Peyer's patch (tissue), 4 donors: ENCODE data around the gene SERPINB11. TPM values are rescaled to one million over a fixed set of nuclear protein-coding genes. Genes with fewer than 3 reads are reported as not detected.

ENCODE experiments used
- DNase-seq, 3 donors: peaks; one replicate each; pipeline ENCODE4 v3.0.0-alpha.2; 2017 to 2019
- H3K27ac ChIP-seq, 4 donors: fragments of 200-600 bp; sonication (generic); one replicate each; pipeline ENCODE4 v1.5.1; 2016 to 2019
- H3K27me3 ChIP-seq, 2 donors: fragments of 200-600 bp; sonication (generic); one replicate each; pipeline ENCODE4 v1.5.1; 2019
- H3K36me3 ChIP-seq, 3 donors: fragments of 200-600 bp; sonication (generic); one replicate each; pipeline ENCODE4 v1.5.1; 2016 to 2019
- H3K4me1 ChIP-seq, 4 donors: fragments of 200-600 bp; sonication (generic); one replicate each; pipeline ENCODE4 v1.5.1; 2016 to 2019
- H3K4me3 ChIP-seq, 4 donors: fragments of 200-600 bp; sonication (generic); 1 replicate in 3 of 4; 2 replicates in 1 of 4; pipeline ENCODE4 v1.5.1; 2016 to 2019; ENCODE audit warnings: mild to moderate bottlenecking in 1 of 4
- H3K9me3 ChIP-seq, 4 donors: fragments of 200-600 bp; sonication (generic); one replicate each; pipeline ENCODE4 v1.5.1; 2016 to 2019; ENCODE audit warnings: mild to moderate bottlenecking in 1 of 4
- POLR2A ChIP-seq, 2 donors: fragments of 450-650 bp; IDR thresholded peaks; one replicate each; pipeline ENCODE4 v1.5.1; 2017; ENCODE audit warnings: antibody characterized with exemption in 2 of 2, mild to moderate bottlenecking in 2 of 2, moderate library complexity in 2 of 2
- total RNA-seq, 4 donors: library from RNA; depleted of rRNA; stranded (reverse); fragments of >200 nt; gene quantifications; one replicate each; pipeline ENCODE4 v1.1.0, GENCODE V29; 2016
- TF ChIP-seq, protein P1 (sequence below), 6 experiments: fragments of 450-650 bp in 4 of 6; fragments of 200-600 bp in 2 of 6; sonication (generic) in 1 of 6; IDR thresholded peaks; one replicate each; pipeline ENCODE4 v1.5.1; 2017 to 2019; ENCODE audit warnings: antibody characterized with exemption in 6 of 6, mild to moderate bottlenecking in 3 of 6, moderate library complexity in 1 of 6

SERPINB11 gene
- total RNA-seq, 4 donors from 2014 or later: not detected

- no peak overlapping the region for H3K4me3 ChIP-seq
- no peak for DNase-seq
- no peaks in the 10 kb centered on the region for H3K27me3 ChIP-seq
- no peak overlapping the region for H3K27ac ChIP-seq
- H3K9me3 ChIP-seq: no peaks in the 10 kb centered on the region
- no peaks in the 10 kb centered on the region for H3K36me3 ChIP-seq
- H3K4me1 ChIP-seq: no peaks in the 10 kb centered on the region
- TF ChIP-seq, protein P1, sequence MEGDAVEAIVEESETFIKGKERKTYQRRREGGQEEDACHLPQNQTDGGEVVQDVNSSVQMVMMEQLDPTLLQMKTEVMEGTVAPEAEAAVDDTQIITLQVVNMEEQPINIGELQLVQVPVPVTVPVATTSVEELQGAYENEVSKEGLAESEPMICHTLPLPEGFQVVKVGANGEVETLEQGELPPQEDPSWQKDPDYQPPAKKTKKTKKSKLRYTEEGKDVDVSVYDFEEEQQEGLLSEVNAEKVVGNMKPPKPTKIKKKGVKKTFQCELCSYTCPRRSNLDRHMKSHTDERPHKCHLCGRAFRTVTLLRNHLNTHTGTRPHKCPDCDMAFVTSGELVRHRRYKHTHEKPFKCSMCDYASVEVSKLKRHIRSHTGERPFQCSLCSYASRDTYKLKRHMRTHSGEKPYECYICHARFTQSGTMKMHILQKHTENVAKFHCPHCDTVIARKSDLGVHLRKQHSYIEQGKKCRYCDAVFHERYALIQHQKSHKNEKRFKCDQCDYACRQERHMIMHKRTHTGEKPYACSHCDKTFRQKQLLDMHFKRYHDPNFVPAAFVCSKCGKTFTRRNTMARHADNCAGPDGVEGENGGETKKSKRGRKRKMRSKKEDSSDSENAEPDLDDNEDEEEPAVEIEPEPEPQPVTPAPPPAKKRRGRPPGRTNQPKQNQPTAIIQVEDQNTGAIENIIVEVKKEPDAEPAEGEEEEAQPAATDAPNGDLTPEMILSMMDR (IDR thresholded peaks at IDR 0.05): no peak
- TF ChIP-seq POLR2A (IDR thresholded peaks at IDR 0.05): no peak
Measured at GRCh38 chr18:63736876-63737275, 34.1 kb downstream of the SERPINB11 start.

GRCh38 chr18:63741769-63742168, 39.0 kb downstream of the SERPINB11 start:
- Histone ChIP-seq H3K36me3 (no peaks in the 10 kb centered on the region), H3K27ac (no peak overlapping the region), H3K4me1 (no peaks in the 10 kb centered on the region), H3K27me3 (no peaks in the 10 kb centered on the region), H3K9me3 (no peaks in the 10 kb centered on the region), H3K4me3 (no peak overlapping the region)
- TF ChIP-seq, protein P1 (IDR thresholded peaks at IDR 0.05): no peak
- no peak for TF ChIP-seq POLR2A (IDR thresholded peaks at IDR 0.05)
- no peak for DNase-seq

GRCh38 chr18:63747006-63747405, 44.2 kb downstream of the SERPINB11 start:
- H3K9me3 ChIP-seq: no peaks in the 10 kb centered on the region
- no peak overlapping the region for H3K27ac ChIP-seq
- H3K4me1 ChIP-seq: no peaks in the 10 kb centered on the region
- no peaks in the 10 kb centered on the region for H3K27me3 ChIP-seq
- H3K4me3 ChIP-seq: no peak overlapping the region
- no peaks in the 10 kb centered on the region for H3K36me3 ChIP-seq
- TF ChIP-seq, protein P1 (IDR thresholded peaks at IDR 0.05): no peak
- TF ChIP-seq POLR2A (IDR thresholded peaks at IDR 0.05): no peak
- no peak for DNase-seq

- no peak for DNase-seq
- Histone ChIP-seq H3K36me3 (no peaks in the 10 kb centered on the region), H3K4me3 (no peak overlapping the region)
Measured at GRCh38 chr18:63749489-63749888, 46.7 kb downstream of the SERPINB11 start.

GRCh38 chr18:63752636-63753035, 49.9 kb downstream of the SERPINB11 start:
- no peak overlapping the region for H3K4me3 ChIP-seq
- no peak for DNase-seq
- no peak overlapping the region for H3K27ac ChIP-seq
- H3K36me3 ChIP-seq: no peaks in the 10 kb centered on the region
- H3K27me3 ChIP-seq: no peaks in the 10 kb centered on the region
- TF ChIP-seq, protein P1 (IDR thresholded peaks at IDR 0.05): no peak
- TF ChIP-seq POLR2A (IDR thresholded peaks at IDR 0.05): no peak
- H3K9me3 ChIP-seq: no peaks in the 10 kb centered on the region
- H3K4me1 ChIP-seq: no peaks in the 10 kb centered on the region

More at GRCh38 chr18:63749489-63749888, 46.7 kb downstream of the SERPINB11 start:
- Histone ChIP-seq H3K27ac (no peak overlapping the region), H3K27me3 (no peaks in the 10 kb centered on the region), H3K9me3 (no peaks in the 10 kb centered on the region), H3K4me1 (no peaks in the 10 kb centered on the region)
- TF ChIP-seq, protein P1 (IDR thresholded peaks at IDR 0.05): no peak
- no peak for TF ChIP-seq POLR2A (IDR thresholded peaks at IDR 0.05)

DNA sequence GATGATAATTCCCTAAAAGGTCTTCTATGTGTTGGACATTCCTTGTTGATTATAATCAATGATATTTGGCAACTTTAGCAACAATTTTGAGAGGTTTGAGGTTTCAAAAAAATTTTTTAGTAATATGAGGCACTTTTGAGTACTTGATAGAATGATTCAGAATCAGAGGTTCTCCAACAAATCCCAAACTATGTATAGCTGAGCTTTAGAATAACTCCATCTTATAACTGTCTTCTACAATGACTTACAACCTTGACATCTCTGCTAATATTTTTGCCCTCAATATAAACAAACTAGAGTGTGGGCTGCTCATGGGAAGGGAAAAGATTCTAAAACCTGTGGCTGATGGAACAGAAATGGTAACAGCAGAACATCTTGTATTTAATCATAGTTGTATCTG, 50.9 kb downstream of the SERPINB11 start:
- H3K36me3 ChIP-seq: no peaks in the 10 kb centered on the region
- no peak for TF ChIP-seq POLR2A (IDR thresholded peaks at IDR 0.05)
- TF ChIP-seq, protein P1 (IDR thresholded peaks at IDR 0.05): no peak
- H3K4me1 ChIP-seq: no peaks in the 10 kb centered on the region
- H3K9me3 ChIP-seq: no peaks in the 10 kb centered on the region
- no peak for DNase-seq
- H3K4me3 ChIP-seq: no peak overlapping the region
- no peaks in the 10 kb centered on the region for H3K27me3 ChIP-seq
- no peak overlapping the region for H3K27ac ChIP-seq
